Aorta (tissue), 5 donors: ENCODE measurements around the gene HRNR. TPM values are rescaled to one million over a fixed set of nuclear protein-coding genes. Genes with fewer than 3 reads are reported as not detected.
A peak's percentile ranks its signal among the peaks of the same experiment; 100 is the strongest.
"Not testable (repeated sequence)": the region's sequence is repeated elsewhere in the genome, so short reads cannot be mapped to it uniquely, and the experiment has no call there.

Experiments
- ATAC-seq: fragments of 200-7000 bp; cut with Tn5 transposase; one replicate; pipeline ENCODE4 v1.9.1; 2022; ENCODE audit warnings: moderate library complexity; ENCODE audit not compliant: low FRiP score
- DNase-seq, 2 donors: peaks; one replicate each; pipeline ENCODE4 v3.0.0-alpha.2; 2020
- H3K27ac ChIP-seq, 2 donors: one replicate each; pipeline ENCODE4 v1.5.1; 2013; ENCODE audit warnings: low read length in 2 of 2, mild to moderate bottlenecking in 2 of 2, moderate library complexity in 2 of 2, control low read depth in 1 of 2, inconsistent platforms in 1 of 2, low read depth in 1 of 2
- H3K27me3 ChIP-seq, 2 donors: one replicate each; pipeline ENCODE4 v1.6.1; 2013; ENCODE audit warnings: control low read depth in 1 of 2, low read length in 1 of 2, mild to moderate bottlenecking in 1 of 2, moderate library complexity in 1 of 2; ENCODE audit not compliant: insufficient read depth in 2 of 2, control insufficient read depth in 1 of 2
- H3K36me3 ChIP-seq, 2 donors: one replicate each; pipeline ENCODE4 v1.6.1; 2013; ENCODE audit warnings: control low read depth in 1 of 2, low read length in 1 of 2, mild to moderate bottlenecking in 1 of 2; ENCODE audit not compliant: insufficient read depth in 2 of 2, control insufficient read depth in 1 of 2
- H3K4me1 ChIP-seq, 2 donors: one replicate each; pipeline ENCODE4 v1.6.1; 2013; ENCODE audit warnings: low read length in 2 of 2, control low read depth in 1 of 2, mild to moderate bottlenecking in 1 of 2, moderate library complexity in 1 of 2; ENCODE audit not compliant: insufficient read depth in 2 of 2, control insufficient read depth in 1 of 2
- H3K4me3 ChIP-seq, 2 donors: one replicate each; pipeline ENCODE4 v1.5.1; 2013; ENCODE audit warnings: low read length in 2 of 2, control low read depth in 1 of 2, mild to moderate bottlenecking in 1 of 2
- H3K9me3 ChIP-seq: one replicate; pipeline ENCODE4 v1.6.1; 2013; ENCODE audit warnings: mild to moderate bottlenecking, low read length; ENCODE audit not compliant: control insufficient read depth
- WGBS, 2 donors: extraction: QIAGEN DNeasy Blood & Tissue Kit; methylation state at CpG; one replicate each; pipeline ENCODE4 v1.1.7; 2013; 5-methylcytosine and 5-hydroxymethylcytosine counted together
- intact Hi-C, 2 donors: fragments of 100-400 bp; cut with DNase I; formaldehyde crosslinking; loops; one replicate each; pipeline versions ENCODE4 v1.14.2 to v1.15.0; 2022
- polyA plus RNA-seq, 2 donors: library from polyadenylated mRNA; stranded (reverse); fragments of 200-250 nt; gene quantifications; one replicate each; pipeline ENCODE4 v1.2.3, GENCODE V29; 2013
- total RNA-seq, 2 donors: library from RNA; stranded (reverse); fragmentation: NEBNext Ultra II Directional; extraction: Animal tissue kit (Norgen Biotek cat#: 25700); gene quantifications; one replicate each; pipeline ENCODE4 v1.2.1, GENCODE V29; 2021
- donor health status: healthy with polysubstance abuse.
- donor health status: Bipolar disorder and iron deficiency.
- donor health status: DM: no; HTN: no; CAD: no.
- donor health status: DM: no; HTN: no; CAD: no.
- donor health status: DM: yes; HTN: yes; CAD: no.

The HRNR gene
- total and polyA plus RNA-seq, 4 donors, result not detected

DNA sequence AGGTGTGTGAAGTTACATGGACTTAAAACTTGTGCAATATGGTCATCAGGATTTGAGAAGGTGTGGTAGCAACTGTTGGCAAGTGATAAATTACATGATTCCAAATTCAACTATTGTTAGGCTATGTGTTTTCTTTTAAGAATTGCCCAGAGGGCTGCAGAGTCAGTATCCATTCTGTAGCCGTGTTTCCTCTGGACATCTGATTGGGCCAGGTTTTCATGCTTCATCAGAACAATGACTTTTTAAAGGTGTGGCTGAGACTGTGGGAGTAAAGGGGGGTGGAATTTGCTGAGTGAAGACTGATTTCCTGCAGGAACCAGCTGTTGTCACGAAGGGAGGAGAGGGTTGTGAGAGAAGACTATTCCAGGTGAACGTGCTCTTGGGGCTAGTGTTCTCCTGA, 1.7 kb upstream of the HRNR start:
- H3K36me3 ChIP-seq, result no peaks in the 10 kb centered on the region
- no peaks in the 10 kb centered on the region for H3K27me3 ChIP-seq
- no peak for ATAC-seq
- 77 to 81% methylated on average over 3 of the region's 3 CpGs for WGBS, 2 donors
- no peak overlapping the region for H3K27ac ChIP-seq
- intact Hi-C loops, result no loop called here
- no peak overlapping the region for H3K4me3 ChIP-seq
- DNase-seq, result no peak
- no peaks in the 10 kb centered on the region for H3K4me1 ChIP-seq
- H3K9me3 ChIP-seq, result peaks cover 3% of the 10 kb centered on the region

DNA sequence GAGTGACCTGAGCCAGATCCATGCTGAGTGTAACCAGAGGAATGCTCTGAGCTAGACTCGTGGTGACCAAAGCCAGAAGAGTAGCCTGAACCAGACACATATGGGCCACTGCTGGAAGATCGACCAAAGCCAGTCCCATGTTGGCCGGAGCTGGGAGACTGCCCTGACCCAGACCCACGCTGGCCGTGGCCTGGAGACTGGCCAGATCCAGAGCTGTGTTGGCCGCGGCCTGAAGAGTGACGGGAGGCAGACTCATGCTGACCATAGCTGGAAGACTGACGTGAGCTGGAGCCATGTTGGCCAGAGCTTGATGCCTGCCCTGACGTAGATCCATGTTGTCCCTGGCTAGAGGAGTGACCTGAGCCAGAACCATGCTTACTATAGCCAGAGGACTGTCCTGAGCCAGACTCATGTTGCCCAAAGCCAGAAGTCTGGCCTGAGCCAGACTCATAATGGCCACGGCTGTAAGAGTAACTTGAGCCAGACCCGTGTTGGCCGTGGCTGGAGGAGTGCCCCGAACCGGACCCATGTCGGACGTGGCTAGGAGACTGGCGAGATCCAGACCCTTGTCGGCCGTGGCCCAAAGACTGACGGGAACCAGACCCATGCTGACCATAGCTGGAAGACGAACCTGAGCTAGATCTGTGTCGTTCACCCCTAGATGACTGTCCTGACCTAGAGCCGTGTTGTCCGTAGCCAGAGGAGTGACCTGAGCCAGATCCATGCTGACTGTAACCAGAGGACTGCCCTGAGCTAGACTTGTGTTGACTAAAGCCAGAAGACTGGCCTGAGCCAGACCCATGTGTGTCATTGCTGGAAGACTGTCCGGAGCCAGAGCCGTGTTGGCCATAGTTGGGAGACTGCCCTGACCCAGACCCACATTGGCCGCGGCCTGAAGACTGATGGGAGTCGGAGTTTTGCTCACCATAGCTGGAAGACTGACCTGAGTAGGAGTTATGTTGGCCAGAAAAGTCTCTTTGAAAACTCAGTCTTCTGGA, 3.5 kb downstream of the HRNR start:
- intact Hi-C loops, result no loop called here
- Histone ChIP-seq H3K27me3 (no peaks in the 10 kb centered on the region), H3K4me3 (no peak overlapping the region), H3K4me1 (no peaks in the 10 kb centered on the region), H3K36me3 (no peaks in the 10 kb centered on the region), H3K27ac (no peak overlapping the region), H3K9me3 (peaks cover 3% of the 10 kb centered on the region)
- DNase-seq, result peak in 1 of 2 donors; percentile 74
- ATAC-seq, result peak; percentile 52
- WGBS, 2 donors, result 92 to 95% methylated on average over 30 of the region's 30 CpGs

DNA sequence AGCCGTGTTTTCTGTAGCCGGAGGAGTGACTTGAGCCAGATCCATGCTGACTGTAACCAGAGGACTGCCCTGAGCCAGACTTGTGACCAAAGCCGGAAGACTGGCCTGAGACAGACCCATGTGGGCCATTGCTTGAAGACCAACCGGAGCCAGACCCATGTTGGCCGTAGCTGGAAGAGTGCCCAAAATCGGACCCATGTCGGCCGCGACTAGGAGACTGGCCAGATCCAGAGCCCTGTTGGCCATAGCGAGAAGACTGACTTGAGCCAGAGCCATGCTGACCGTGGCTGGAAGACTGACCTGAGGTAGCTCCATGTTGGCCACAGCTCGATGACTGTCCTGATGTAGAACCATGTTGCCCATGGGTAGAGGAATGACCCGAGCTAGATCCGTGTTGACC, 4.6 kb downstream of the HRNR start:
- WGBS, 2 donors, result 81 to 90% methylated on average over 14 of the region's 14 CpGs
- H3K9me3 ChIP-seq, ATAC-seq, H3K4me3 ChIP-seq, H3K4me1 ChIP-seq, H3K27ac ChIP-seq, H3K36me3 ChIP-seq, intact Hi-C loops, H3K27me3 ChIP-seq: not testable (repeated sequence)
- peak in 1 of 2 donors; percentile 65 for DNase-seq

DNA sequence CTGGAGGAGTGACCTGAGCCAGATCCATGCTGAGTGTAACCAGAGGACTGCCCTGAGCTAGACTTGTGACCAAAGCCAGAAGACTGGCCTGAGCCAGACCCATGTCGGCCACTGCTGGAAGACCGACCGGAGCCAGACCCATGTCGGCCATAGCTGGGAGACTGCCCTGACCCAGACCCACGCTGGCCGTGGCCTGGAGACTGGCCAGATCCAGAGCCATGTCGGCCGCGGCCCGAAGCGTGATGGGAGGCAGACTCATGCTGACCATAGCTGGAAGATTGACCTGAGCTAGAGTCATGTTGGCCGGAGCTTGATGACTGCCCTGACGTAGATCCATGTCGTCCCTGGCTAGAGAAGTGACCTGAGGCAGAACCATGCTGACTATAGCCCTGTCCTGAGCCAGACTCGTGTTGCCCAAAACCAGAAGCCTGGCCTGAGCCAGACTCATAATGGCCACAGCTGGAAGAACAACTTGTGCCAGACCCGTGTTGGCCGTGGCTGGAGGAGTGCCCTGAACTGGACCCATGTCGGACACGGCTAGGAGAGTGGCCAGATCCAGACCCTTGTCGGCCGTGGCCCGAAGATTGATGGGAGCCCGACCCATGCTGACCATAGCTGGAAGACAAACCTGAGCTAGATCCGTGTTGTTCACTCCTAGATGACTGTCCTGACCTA, 5.1 kb downstream of the HRNR start:
- Histone ChIP-seq H3K36me3 (no peaks in the 10 kb centered on the region), H3K27me3 (no peaks in the 10 kb centered on the region), H3K4me3 (no peak overlapping the region), H3K27ac (no peak overlapping the region), H3K4me1 (no peaks in the 10 kb centered on the region), H3K9me3 (peaks cover 1% of the 10 kb centered on the region)
- WGBS, 2 donors, result 92 to 93% methylated on average over 24 of the region's 24 CpGs
- intact Hi-C loops, result no loop called here
- no peak for ATAC-seq
- peak in 1 of 2 donors; percentile 66 for DNase-seq

DNA sequence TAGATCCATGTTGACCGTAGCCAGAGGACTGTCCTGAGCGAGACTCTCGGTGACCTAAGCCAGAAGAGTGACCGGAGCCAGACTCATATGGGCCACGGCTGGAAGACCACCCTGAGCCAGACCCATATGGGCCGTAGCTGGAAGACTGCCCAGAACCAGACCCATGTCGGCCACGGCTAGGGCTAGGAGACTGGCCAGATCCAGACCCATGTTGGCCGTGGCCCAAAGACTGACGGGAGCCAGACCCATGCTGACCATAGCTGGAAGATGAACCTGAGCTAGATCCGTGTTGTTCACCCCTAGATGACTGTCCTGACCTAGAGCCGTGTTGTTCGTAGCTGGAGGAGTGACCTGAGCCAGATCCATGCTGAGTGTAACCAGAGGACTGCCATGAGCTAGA, 8.4 kb downstream of the HRNR start:
- H3K9me3 ChIP-seq, intact Hi-C loops, H3K36me3 ChIP-seq, H3K27ac ChIP-seq, ATAC-seq, H3K27me3 ChIP-seq, H3K4me1 ChIP-seq, H3K4me3 ChIP-seq: not testable (repeated sequence)
- peak; percentile 57 to 68 for DNase-seq
- 93 to 96% methylated on average over 12 to 13 of the region's 13 CpGs for WGBS, 2 donors

DNA sequence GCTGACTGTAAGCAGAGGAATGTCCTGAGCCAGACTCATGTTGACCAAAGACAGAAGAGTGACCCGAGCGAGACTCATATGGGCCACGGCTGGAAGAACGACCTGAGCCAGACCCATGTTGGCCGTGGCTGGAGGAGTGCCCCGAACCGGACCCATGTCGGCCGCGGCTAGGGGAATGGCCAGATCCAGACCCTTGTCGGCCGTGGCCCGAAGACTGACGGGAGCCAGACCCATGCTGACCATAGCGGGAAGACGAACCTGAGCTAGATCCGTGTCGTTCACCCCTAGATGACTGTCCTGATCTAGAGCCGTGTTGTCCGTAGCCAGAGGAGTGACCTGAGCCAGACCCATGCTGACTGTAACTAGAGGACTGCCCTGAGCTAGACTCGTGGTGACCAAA, 9.1 kb downstream of the HRNR start:
- ATAC-seq, result not testable (repeated sequence)

DNA sequence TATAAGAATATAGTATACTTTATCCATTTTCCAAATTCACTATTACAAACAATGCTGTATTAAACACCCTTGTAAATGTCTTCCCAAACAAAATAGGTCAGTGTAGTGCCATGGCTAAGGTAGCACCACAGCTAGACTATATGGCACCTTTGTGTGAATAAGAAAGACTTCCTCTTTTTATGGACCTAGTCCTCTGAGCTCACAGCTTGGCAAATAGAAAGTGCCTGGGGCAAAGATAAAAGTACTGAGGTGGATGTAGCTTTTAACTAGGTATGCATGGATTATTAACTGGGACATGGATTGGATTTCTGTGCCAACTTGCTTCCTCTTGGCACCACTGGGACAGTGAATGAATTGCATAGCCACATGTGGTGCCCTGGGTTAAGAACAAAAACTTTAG, 25.0 kb downstream of the HRNR start:
- ATAC-seq (no peak), DNase-seq (no peak)
- Histone ChIP-seq H3K9me3 (no peaks in the 10 kb centered on the region), H3K27me3 (no peaks in the 10 kb centered on the region), H3K4me1 (no peaks in the 10 kb centered on the region), H3K36me3 (no peaks in the 10 kb centered on the region), H3K27ac (no peak overlapping the region), H3K4me3 (no peak overlapping the region)
- intact Hi-C loops, result no loop called here

More for the DNA sequence above, 9.1 kb downstream of the HRNR start:
- H3K4me3 ChIP-seq, intact Hi-C loops, H3K36me3 ChIP-seq, H3K9me3 ChIP-seq, H3K27me3 ChIP-seq, H3K27ac ChIP-seq, H3K4me1 ChIP-seq: not testable (repeated sequence)
- 95% methylated on average over 15 to 21 of the region's 21 CpGs for WGBS, 2 donors
- peak; percentile 55 to 76 for DNase-seq

DNA sequence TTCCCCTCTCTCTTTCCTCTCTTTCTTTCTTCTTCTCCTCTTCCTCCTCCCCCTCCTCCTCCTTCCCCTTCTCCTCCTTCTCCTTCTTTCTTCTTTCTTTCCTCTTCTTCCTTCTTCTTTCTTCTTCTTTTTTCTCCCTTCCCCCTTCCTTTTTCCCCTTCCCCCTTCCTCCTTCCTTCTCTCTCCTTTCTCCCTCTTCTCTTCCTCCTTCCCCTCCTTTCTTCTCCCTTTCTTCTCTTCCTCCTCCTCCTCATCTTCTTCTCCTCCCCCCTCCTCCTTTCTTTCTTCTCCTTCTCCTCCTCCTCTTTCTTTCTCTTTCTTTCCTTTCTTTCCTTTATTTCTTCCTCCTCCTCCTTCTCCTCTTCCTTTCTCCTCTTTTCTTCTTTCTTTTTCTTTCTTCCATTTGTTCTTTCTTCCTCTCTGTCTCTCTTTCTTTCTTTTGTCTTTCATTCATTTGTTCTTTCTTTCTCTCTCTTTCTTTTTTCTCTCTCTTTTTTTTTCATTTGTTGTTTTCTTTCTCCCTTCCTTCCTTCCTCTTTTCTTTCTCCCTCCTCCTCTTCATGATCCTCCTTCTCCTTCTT, 26.5 kb downstream of the HRNR start:
- no peaks in the 10 kb centered on the region for H3K4me1 ChIP-seq
- H3K27me3 ChIP-seq, result no peaks in the 10 kb centered on the region
- intact Hi-C loops, result no loop called here
- H3K36me3 ChIP-seq, result no peaks in the 10 kb centered on the region
- DNase-seq, result no peak
- no peak overlapping the region for H3K4me3 ChIP-seq
- peaks cover 1% of the 10 kb centered on the region for H3K9me3 ChIP-seq
- no peak for ATAC-seq
- no peak overlapping the region for H3K27ac ChIP-seq
